Prostate gland (tissue), 2 donors: Measurements from ENCODE around the gene XRCC4.

Experiments
- POLR2A ChIP-seq: fragments of 450-650 bp; IDR thresholded peaks from one replicate; pipeline ENCODE4 v1.6.1; 2016; ENCODE audit warnings: antibody characterized with exemption, mild to moderate bottlenecking
- TF ChIP-seq, protein P1 (sequence below), 4 experiments: fragments of 200-600 bp in 2 of 4; fragments of 450-650 bp in 2 of 4; sonication (generic) in 2 of 4; IDR thresholded peaks; 1 replicate in 3 of 4; 2 replicates in 1 of 4; pipeline ENCODE4 v1.5.1; 2016 to 2019; ENCODE audit warnings: antibody characterized with exemption in 4 of 4, mild to moderate bottlenecking in 2 of 4, moderate library complexity in 2 of 4

DNA sequence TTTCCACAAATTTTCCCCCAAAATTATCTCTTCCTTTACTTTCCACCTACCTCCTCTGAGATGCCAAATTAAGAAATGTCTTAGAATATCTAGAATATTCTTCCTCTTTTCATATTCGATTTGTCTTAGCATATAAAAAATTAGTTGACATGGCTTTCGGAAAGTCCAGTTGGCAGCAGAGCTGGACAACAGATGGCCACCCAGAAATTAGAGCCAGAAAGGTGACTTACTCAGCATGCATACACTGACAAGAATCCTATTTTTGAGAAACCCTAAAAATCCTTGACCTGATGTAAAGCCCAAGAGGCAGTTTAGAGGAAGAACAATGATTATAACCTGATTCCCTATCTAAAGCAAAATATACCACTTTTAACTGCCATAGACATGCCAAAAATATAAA lies 22.2 kb upstream of the XRCC4 start:
- TF ChIP-seq, protein P1, sequence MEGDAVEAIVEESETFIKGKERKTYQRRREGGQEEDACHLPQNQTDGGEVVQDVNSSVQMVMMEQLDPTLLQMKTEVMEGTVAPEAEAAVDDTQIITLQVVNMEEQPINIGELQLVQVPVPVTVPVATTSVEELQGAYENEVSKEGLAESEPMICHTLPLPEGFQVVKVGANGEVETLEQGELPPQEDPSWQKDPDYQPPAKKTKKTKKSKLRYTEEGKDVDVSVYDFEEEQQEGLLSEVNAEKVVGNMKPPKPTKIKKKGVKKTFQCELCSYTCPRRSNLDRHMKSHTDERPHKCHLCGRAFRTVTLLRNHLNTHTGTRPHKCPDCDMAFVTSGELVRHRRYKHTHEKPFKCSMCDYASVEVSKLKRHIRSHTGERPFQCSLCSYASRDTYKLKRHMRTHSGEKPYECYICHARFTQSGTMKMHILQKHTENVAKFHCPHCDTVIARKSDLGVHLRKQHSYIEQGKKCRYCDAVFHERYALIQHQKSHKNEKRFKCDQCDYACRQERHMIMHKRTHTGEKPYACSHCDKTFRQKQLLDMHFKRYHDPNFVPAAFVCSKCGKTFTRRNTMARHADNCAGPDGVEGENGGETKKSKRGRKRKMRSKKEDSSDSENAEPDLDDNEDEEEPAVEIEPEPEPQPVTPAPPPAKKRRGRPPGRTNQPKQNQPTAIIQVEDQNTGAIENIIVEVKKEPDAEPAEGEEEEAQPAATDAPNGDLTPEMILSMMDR (IDR thresholded peaks at IDR 0.05), result no peak
- TF ChIP-seq POLR2A, result no peak
